HepG2 (cell line): ENCODE data around the gene ZNF414. TPM values are rescaled to one million over a fixed set of nuclear protein-coding genes. Genes with fewer than 3 reads are reported as not detected.
A peak's percentile ranks its signal among the peaks of the same experiment; 100 is the strongest.

ENCODE experiments used
- CREM ChIP-seq, 2 experiments: sonication (generic) in 1 of 2; formaldehyde crosslinking in 1 of 2; IDR thresholded peaks; 2 replicates each; pipeline versions ENCODE4 v1.4.0 to v1.6.1; 2016 to 2020; ENCODE audit warnings: antibody characterized with exemption in 1 of 2, mild to moderate bottlenecking in 1 of 2, missing genetic modification reagents in 1 of 2
- ETV6 ChIP-seq: sonication (generic); formaldehyde crosslinking; conservative IDR thresholded peaks from 2 replicates; pipeline ENCODE4 v1.4.0; 2020; ENCODE audit warnings: missing genetic modification reagents
- GTF3A ChIP-seq: sonication (generic); formaldehyde crosslinking; conservative IDR thresholded peaks from 2 replicates; pipeline ENCODE4 v1.4.0; 2020; ENCODE audit warnings: mild to moderate bottlenecking, missing genetic modification reagents
- HNF4G ChIP-seq, 2 experiments: sonication (generic) in 1 of 2; formaldehyde crosslinking in 1 of 2; IDR thresholded peaks; 2 replicates each; pipeline versions ENCODE4 v1.4.0 to v1.6.1; 2011 to 2020; ENCODE audit warnings: borderline replicate concordance in 2 of 2, low read depth in 2 of 2, mild to moderate bottlenecking in 2 of 2, low read length in 1 of 2, missing genetic modification reagents in 1 of 2, moderate library complexity in 1 of 2
- NONO ChIP-seq, 2 experiments: fragments of 450-650 bp in 1 of 2; sonication (generic) in 1 of 2; formaldehyde crosslinking in 1 of 2; IDR thresholded peaks in 1 of 2; conservative IDR thresholded peaks in 1 of 2; 2 replicates each; pipeline versions ENCODE4 v1.6.1 to v1.8.0; 2017 to 2022; ENCODE audit warnings: mild to moderate bottlenecking in 1 of 2, missing genetic modification reagents in 1 of 2, moderate library complexity in 1 of 2
- RARG ChIP-seq: sonication (generic); formaldehyde crosslinking; IDR thresholded peaks from 2 replicates; pipeline ENCODE4 v1.4.0; 2020; ENCODE audit warnings: low read depth, mild to moderate bottlenecking, missing genetic modification reagents
- THYN1 ChIP-seq: sonication (generic); formaldehyde crosslinking; IDR thresholded peaks from 2 replicates; pipeline ENCODE4 v1.8.1; 2023; ENCODE audit warnings: low read depth, mild to moderate bottlenecking, moderate library complexity, missing genetic modification reagents, borderline replicate concordance
- TMF1 ChIP-seq: sonication (generic); formaldehyde crosslinking; IDR thresholded peaks from 2 replicates; pipeline ENCODE4 v1.8.1; 2022; ENCODE audit warnings: low read depth, missing genetic modification reagents
- ZKSCAN5 ChIP-seq: sonication (generic); formaldehyde crosslinking; IDR thresholded peaks from 2 replicates; pipeline ENCODE4 v1.5.1; 2020; ENCODE audit warnings: mild to moderate bottlenecking, missing genetic modification reagents
- ZNF672 ChIP-seq: sonication (generic); formaldehyde crosslinking; IDR thresholded peaks from 2 replicates; pipeline ENCODE4 v1.8.1; 2022; ENCODE audit warnings: missing genetic modification reagents
- ZNF674 ChIP-seq: sonication (generic); formaldehyde crosslinking; IDR thresholded peaks from 2 replicates; pipeline ENCODE4 v1.5.0; 2020; ENCODE audit warnings: low read depth, mild to moderate bottlenecking, missing genetic modification reagents
- ZNF747 ChIP-seq: sonication (generic); formaldehyde crosslinking; IDR thresholded peaks from 2 replicates; pipeline ENCODE4 v1.8.1; 2023; ENCODE audit warnings: missing genetic modification reagents, mild to moderate bottlenecking, borderline replicate concordance
- polyA plus RNA-seq, 8 experiments: library from polyadenylated mRNA; depleted of rRNA in 3 of 8; stranded (reverse) in 7 of 8; unstranded in 1 of 8; fragments of >200 nt; fragmentation: Illumina TruSeq in 4 of 8; extraction: Trizol in 4 of 8; gene quantifications; 2 replicates each; pipeline versions ENCODE4 v1.2.1 to v1.2.3, GENCODE V29; 2011 to 2016; ENCODE audit warnings: low read depth in 4 of 8, missing spikeins in 1 of 8, mixed read lengths in 1 of 8; ENCODE audit not compliant: insufficient read depth in 1 of 8
- total RNA-seq, 5 experiments: library from RNA; depleted of rRNA; stranded (reverse); fragments of >200 nt; fragmentation: Illumina TruSeq; extraction: Trizol; gene quantifications; 2 replicates each; pipeline ENCODE4 v1.2.3, GENCODE V29; 2016; ENCODE audit warnings: low read depth in 1 of 5
- TF ChIP-seq, protein P1 (sequence below): sonication (generic); formaldehyde crosslinking; IDR thresholded peaks from 2 replicates; pipeline ENCODE4 v1.4.0; 2020; ENCODE audit warnings: mild to moderate bottlenecking, missing genetic modification reagents, borderline replicate concordance
- TF ChIP-seq, protein P2 (sequence below): sonication (generic); formaldehyde crosslinking; IDR thresholded peaks from 2 replicates; pipeline ENCODE4 v1.4.0; 2020; ENCODE audit warnings: missing genetic modification reagents, borderline replicate concordance
- TF ChIP-seq, protein P3 (sequence below): IDR thresholded peaks from 2 replicates; pipeline ENCODE4 v1.6.1; 2018; ENCODE audit warnings: missing genetic modification reagents
- TF ChIP-seq, protein P4 (sequence below): sonication (generic); formaldehyde crosslinking; IDR thresholded peaks from 2 replicates; pipeline ENCODE4 v1.4.0; 2020; ENCODE audit warnings: missing genetic modification reagents

Gene ZNF414
- total and polyA plus RNA-seq, 2 of the 13 experiments (the other 11 are each of a cell fraction or from before 2014, with no cell fraction given), result 2.5 to 4.0 TPM

DNA sequence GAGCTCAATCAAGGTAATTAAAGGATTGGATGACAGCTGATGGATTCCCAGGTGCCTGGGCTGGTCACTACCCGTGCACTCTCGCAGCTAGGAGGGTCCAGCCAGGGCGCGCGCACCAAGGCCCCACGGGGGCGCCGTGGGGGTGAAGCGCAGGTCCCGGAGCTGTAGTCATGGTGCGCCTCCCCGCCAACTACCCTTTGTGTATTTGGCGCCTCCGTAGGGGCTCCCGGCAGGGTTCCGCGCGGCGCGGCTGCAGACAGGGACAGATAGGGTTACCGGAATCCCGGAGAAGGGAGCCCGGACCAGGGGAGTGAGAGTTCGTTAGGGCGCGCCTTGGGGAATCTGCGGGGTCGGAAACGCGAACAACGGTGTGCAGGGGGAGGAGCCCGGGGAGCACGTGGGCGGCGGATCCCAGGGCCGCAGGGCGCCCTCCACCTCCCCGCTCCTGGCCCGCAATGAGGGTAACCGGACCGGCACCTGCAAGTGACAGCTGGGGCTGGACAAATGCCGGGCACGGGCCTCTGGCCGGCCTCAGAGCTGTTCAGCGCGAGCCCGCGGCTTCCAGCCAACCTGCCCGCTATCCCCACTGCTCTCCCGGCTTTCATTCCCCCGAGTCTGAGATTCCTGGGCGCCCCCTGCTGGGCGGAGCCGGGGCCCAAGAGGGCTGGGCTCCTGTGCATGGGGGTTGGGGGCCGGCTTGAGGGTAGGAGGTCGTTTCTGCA, 8.1 kb downstream of the ZNF414 start (continued):
- no peak for TF ChIP-seq NONO (IDR thresholded peaks at IDR 0.05)
- peak; percentile 81 for TF ChIP-seq NONO (CRISPR knock-in tag; conservative IDR thresholded peaks at IDR 0.05)
- no peak for TF ChIP-seq HNF4G (IDR thresholded peaks at IDR 0.05; ENCODE audit: borderline replicate concordance, low read depth, low read length)
- TF ChIP-seq HNF4G (CRISPR knock-in tag; IDR thresholded peaks at IDR 0.05; ENCODE audit: borderline replicate concordance, low read depth), result 0 out of 2 replicates have a peak, but pooled peaks have one; percentile 1
- no peak for TF ChIP-seq ZNF747
- no peak for TF ChIP-seq ZNF672 (CRISPR knock-in tag)
- TF ChIP-seq, protein P1, sequence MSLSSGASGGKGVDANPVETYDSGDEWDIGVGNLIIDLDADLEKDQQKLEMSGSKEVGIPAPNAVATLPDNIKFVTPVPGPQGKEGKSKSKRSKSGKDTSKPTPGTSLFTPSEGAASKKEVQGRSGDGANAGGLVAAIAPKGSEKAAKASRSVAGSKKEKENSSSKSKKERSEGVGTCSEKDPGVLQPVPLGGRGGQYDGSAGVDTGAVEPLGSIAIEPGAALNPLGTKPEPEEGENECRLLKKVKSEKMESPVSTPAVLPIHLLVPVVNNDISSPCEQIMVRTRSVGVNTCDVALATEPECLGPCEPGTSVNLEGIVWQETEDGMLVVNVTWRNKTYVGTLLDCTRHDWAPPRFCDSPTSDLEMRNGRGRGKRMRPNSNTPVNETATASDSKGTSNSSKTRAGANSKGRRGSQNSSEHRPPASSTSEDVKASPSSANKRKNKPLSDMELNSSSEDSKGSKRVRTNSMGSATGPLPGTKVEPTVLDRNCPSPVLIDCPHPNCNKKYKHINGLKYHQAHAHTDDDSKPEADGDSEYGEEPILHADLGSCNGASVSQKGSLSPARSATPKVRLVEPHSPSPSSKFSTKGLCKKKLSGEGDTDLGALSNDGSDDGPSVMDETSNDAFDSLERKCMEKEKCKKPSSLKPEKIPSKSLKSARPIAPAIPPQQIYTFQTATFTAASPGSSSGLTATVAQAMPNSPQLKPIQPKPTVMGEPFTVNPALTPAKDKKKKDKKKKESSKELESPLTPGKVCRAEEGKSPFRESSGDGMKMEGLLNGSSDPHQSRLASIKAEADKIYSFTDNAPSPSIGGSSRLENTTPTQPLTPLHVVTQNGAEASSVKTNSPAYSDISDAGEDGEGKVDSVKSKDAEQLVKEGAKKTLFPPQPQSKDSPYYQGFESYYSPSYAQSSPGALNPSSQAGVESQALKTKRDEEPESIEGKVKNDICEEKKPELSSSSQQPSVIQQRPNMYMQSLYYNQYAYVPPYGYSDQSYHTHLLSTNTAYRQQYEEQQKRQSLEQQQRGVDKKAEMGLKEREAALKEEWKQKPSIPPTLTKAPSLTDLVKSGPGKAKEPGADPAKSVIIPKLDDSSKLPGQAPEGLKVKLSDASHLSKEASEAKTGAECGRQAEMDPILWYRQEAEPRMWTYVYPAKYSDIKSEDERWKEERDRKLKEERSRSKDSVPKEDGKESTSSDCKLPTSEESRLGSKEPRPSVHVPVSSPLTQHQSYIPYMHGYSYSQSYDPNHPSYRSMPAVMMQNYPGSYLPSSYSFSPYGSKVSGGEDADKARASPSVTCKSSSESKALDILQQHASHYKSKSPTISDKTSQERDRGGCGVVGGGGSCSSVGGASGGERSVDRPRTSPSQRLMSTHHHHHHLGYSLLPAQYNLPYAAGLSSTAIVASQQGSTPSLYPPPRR (CRISPR knock-in tag), result no peak
- TF ChIP-seq RARG, result no peak
- TF ChIP-seq GTF3A (CRISPR knock-in tag), result no peak
- no peak for TF ChIP-seq THYN1 (CRISPR knock-in tag)
- TF ChIP-seq, protein P2, sequence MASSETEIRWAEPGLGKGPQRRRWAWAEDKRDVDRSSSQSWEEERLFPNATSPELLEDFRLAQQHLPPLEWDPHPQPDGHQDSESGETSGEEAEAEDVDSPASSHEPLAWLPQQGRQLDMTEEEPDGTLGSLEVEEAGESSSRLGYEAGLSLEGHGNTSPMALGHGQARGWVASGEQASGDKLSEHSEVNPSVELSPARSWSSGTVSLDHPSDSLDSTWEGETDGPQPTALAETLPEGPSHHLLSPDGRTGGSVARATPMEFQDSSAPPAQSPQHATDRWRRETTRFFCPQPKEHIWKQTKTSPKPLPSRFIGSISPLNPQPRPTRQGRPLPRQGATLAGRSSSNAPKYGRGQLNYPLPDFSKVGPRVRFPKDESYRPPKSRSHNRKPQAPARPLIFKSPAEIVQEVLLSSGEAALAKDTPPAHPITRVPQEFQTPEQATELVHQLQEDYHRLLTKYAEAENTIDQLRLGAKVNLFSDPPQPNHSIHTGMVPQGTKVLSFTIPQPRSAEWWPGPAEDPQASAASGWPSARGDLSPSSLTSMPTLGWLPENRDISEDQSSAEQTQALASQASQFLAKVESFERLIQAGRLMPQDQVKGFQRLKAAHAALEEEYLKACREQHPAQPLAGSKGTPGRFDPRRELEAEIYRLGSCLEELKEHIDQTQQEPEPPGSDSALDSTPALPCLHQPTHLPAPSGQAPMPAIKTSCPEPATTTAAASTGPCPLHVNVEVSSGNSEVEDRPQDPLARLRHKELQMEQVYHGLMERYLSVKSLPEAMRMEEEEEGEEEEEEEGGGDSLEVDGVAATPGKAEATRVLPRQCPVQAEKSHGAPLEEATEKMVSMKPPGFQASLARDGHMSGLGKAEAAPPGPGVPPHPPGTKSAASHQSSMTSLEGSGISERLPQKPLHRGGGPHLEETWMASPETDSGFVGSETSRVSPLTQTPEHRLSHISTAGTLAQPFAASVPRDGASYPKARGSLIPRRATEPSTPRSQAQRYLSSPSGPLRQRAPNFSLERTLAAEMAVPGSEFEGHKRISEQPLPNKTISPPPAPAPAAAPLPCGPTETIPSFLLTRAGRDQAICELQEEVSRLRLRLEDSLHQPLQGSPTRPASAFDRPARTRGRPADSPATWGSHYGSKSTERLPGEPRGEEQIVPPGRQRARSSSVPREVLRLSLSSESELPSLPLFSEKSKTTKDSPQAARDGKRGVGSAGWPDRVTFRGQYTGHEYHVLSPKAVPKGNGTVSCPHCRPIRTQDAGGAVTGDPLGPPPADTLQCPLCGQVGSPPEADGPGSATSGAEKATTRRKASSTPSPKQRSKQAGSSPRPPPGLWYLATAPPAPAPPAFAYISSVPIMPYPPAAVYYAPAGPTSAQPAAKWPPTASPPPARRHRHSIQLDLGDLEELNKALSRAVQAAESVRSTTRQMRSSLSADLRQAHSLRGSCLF (CRISPR knock-in tag), result no peak
- TF ChIP-seq, protein P3, sequence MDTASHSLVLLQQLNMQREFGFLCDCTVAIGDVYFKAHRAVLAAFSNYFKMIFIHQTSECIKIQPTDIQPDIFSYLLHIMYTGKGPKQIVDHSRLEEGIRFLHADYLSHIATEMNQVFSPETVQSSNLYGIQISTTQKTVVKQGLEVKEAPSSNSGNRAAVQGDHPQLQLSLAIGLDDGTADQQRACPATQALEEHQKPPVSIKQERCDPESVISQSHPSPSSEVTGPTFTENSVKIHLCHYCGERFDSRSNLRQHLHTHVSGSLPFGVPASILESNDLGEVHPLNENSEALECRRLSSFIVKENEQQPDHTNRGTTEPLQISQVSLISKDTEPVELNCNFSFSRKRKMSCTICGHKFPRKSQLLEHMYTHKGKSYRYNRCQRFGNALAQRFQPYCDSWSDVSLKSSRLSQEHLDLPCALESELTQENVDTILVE (CRISPR knock-in tag), result no peak
- TF ChIP-seq, protein P4, sequence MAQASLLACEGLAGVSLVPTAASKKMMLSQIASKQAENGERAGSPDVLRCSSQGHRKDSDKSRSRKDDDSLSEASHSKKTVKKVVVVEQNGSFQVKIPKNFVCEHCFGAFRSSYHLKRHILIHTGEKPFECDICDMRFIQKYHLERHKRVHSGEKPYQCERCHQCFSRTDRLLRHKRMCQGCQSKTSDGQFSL (CRISPR knock-in tag), result peak; percentile 39; the same call in 1 of the 2 replicates
- TF ChIP-seq ZKSCAN5 (CRISPR knock-in tag), result no peak
- TF ChIP-seq TMF1 (CRISPR knock-in tag), result no peak
- TF ChIP-seq CREM (IDR thresholded peaks at IDR 0.05), result no peak
- TF ChIP-seq CREM (CRISPR knock-in tag; IDR thresholded peaks at IDR 0.05), result no peak
- TF ChIP-seq ZNF674 (CRISPR knock-in tag), result no peak
- TF ChIP-seq ETV6 (CRISPR knock-in tag), result no peak
